ENCODE results near the gene SLC22A23.

SLC22A23 gene

DNA sequence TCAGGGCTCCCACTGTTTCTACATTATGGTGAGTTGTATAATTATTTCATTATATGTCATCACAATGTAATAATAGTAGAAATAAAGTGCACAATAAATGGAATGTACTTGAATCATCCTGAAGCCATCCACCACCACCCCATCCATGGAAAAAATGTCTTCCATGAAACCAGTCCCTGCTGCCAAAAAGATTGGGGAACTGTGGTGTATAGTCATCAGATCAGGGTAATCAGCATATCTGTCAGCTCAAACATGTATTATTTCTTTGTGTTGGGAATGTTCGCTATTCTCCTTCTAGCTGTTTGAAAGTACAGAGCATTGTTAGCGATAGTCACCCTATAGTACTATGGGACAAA lies 33.8 kb upstream of the SLC22A23 start:
- H3K4me1 ChIP-seq (ENCODE audit: control insufficient read depth in 1 of 2, insufficient read depth in 1 of 2, low read depth in 1 of 2, low read length in 1 of 2), result peaks cover 0 to 2% of the 10 kb centered on the region in 2 experiments
- TF ChIP-seq, protein P1, sequence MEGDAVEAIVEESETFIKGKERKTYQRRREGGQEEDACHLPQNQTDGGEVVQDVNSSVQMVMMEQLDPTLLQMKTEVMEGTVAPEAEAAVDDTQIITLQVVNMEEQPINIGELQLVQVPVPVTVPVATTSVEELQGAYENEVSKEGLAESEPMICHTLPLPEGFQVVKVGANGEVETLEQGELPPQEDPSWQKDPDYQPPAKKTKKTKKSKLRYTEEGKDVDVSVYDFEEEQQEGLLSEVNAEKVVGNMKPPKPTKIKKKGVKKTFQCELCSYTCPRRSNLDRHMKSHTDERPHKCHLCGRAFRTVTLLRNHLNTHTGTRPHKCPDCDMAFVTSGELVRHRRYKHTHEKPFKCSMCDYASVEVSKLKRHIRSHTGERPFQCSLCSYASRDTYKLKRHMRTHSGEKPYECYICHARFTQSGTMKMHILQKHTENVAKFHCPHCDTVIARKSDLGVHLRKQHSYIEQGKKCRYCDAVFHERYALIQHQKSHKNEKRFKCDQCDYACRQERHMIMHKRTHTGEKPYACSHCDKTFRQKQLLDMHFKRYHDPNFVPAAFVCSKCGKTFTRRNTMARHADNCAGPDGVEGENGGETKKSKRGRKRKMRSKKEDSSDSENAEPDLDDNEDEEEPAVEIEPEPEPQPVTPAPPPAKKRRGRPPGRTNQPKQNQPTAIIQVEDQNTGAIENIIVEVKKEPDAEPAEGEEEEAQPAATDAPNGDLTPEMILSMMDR (IDR thresholded peaks at IDR 0.05), result no peak
- H3K9me3 ChIP-seq, result no peaks in the 10 kb centered on the region
- peaks cover 25% of the 10 kb centered on the region for H3K27me3 ChIP-seq
- H3K27ac ChIP-seq, result no peak overlapping the region
- no peaks in the 10 kb centered on the region for H3K36me3 ChIP-seq
- no peak overlapping the region for H3K4me3 ChIP-seq (ENCODE audit: low read depth in 1 of 2, low read length in 1 of 2)

DNA sequence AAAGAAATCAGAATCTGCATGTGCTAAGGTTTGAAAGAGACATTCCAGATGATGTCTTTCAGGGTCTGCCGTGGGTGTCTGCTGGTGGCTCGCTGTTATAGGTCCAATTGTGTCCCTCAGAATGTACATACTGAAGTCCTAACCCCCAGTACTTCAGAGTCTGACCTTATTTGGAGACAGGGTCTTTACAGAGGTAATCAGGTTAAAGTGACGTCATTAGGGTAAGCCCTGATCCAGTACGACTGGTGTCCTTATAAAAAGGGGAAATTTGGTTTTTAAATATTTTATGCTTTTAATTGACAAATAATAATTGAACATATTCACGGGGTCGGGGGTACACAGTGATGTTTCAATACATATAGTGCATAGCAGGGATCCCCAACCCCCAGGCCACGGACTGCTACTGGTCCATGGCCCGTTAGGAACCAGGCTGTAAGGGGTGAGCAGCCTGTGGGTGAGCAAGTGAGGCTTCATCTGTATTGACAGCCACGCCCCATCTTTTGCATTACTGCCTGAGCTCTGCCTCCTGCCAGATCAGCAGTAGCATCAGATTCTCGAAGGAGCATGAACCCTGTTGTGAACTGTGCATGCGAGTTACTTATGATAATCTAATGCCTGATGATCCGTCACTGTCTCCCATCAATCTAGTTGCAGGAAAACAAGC lies 33.2 kb upstream of the SLC22A23 start:
- Histone ChIP-seq H3K9me3 (no peaks in the 10 kb centered on the region), H3K4me3 (ENCODE audit: low read depth in 1 of 2, low read length in 1 of 2) (no peak overlapping the region), H3K36me3 (no peaks in the 10 kb centered on the region), H3K27me3 (peaks cover 25% of the 10 kb centered on the region), H3K27ac (no peak overlapping the region), H3K4me1 (ENCODE audit: control insufficient read depth in 1 of 2, insufficient read depth in 1 of 2, low read depth in 1 of 2, low read length in 1 of 2) (peaks cover 0 to 2% of the 10 kb centered on the region in 2 experiments)
- TF ChIP-seq, protein P1 (IDR thresholded peaks at IDR 0.05), result no peak

DNA sequence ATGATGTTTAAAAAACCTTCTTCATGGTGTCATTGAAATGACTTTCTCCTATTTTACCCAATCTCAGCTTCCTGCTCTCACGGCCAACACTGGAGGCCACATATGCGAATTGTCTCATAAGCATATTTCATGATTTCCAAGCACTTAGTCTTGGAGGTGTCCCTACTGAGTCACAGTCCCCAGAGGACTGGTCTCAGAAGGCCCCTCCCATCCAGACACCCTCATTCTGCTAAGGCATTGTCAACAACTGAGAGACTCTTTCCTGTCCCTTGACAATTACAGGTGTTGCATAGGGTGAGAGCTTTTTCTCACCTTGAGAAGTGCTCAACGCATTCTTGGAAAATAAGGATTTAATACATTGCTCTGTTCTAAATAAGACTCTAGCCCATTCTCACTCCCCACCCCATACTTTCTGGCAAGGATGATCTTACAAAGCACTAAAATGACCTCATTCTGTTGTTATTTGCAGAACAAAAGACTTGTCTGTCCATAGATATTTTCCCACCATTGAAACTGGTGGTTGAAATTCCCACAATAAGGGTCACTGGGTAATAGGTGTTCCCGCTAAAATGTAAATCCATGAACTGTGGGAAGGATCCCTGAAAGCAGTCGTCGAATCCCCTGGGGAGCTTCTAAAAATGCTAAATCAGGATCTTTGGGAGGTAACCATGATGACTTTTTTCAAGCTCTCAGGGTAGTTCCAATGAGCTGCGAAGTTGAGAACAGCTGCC lies 32.3 kb upstream of the SLC22A23 start:
- Histone ChIP-seq H3K27me3 (peaks cover 25% of the 10 kb centered on the region), H3K4me3 (ENCODE audit: low read depth in 1 of 2, low read length in 1 of 2) (no peak overlapping the region), H3K36me3 (no peaks in the 10 kb centered on the region), H3K4me1 (ENCODE audit: control insufficient read depth in 1 of 2, insufficient read depth in 1 of 2, low read depth in 1 of 2, low read length in 1 of 2) (peaks cover 0 to 2% of the 10 kb centered on the region in 2 experiments), H3K9me3 (no peaks in the 10 kb centered on the region), H3K27ac (no peak overlapping the region)
- TF ChIP-seq, protein P1 (IDR thresholded peaks at IDR 0.05), result no peak

DNA sequence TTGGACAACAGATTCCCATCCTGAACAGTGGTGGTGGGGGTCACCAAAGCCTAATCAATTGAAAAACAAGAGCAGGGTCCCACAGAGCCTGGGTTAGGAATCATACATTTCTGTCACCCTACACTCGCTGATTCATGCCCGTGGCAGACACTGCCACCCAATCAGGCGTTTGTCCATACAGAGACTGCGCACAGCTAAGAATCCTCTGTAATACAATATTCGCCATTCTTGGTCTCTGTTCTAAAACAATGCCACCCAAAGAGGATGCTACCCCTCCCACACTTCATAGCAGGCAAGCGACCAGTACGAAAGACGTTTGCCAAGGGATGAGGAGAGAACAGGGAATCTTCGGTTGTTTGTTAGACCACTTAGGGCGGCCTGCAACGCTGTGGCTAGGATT lies 28.1 kb upstream of the SLC22A23 start:
- H3K9me3 ChIP-seq, result no peaks in the 10 kb centered on the region
- no peaks in the 10 kb centered on the region for H3K36me3 ChIP-seq
- H3K4me1 ChIP-seq (ENCODE audit: control insufficient read depth in 1 of 2, insufficient read depth in 1 of 2, low read depth in 1 of 2, low read length in 1 of 2), result no peaks in the 10 kb centered on the region
- no peak overlapping the region for H3K27ac ChIP-seq
- TF ChIP-seq, protein P1 (IDR thresholded peaks at IDR 0.05), result no peak
- no peak overlapping the region for H3K4me3 ChIP-seq (ENCODE audit: low read depth in 1 of 2, low read length in 1 of 2)
- peaks cover 12% of the 10 kb centered on the region for H3K27me3 ChIP-seq

DNA sequence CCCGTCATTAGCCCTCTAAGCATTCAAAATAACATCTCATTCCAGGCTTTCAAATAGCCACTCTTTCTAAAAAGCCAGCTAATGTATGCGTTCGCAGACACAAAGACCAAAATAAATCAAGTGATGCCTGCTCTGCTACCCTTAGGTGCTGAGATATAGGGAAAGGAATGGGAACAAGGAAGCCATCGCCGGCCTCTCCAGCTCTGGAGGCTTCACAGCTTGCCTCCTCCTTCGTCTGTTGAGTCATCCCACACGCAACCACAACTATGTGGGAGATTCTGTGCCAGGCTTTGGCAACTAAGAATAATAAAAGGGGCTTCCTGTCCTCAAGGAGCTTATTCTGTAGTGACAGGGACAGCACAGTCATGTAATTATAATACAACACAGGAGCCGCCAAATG lies 27.3 kb upstream of the SLC22A23 start:
- H3K9me3 ChIP-seq, result no peaks in the 10 kb centered on the region
- TF ChIP-seq, protein P1 (IDR thresholded peaks at IDR 0.05), result no peak
- no peak overlapping the region for H3K27ac ChIP-seq

More for the DNA sequence above, 27.3 kb upstream of the SLC22A23 start:
- Histone ChIP-seq H3K27me3 (peaks cover 12% of the 10 kb centered on the region), H3K36me3 (no peaks in the 10 kb centered on the region), H3K4me3 (ENCODE audit: low read depth in 1 of 2, low read length in 1 of 2) (no peak overlapping the region), H3K4me1 (ENCODE audit: control insufficient read depth in 1 of 2, insufficient read depth in 1 of 2, low read depth in 1 of 2, low read length in 1 of 2) (no peaks in the 10 kb centered on the region)

Data from neutrophil (primary cell).